ENCODE results near the gene UBTD1.
"Not testable (repeated sequence)": the region's sequence is repeated elsewhere in the genome, so short reads cannot be mapped to it uniquely, and the experiment has no call there.

Gene UBTD1

DNA sequence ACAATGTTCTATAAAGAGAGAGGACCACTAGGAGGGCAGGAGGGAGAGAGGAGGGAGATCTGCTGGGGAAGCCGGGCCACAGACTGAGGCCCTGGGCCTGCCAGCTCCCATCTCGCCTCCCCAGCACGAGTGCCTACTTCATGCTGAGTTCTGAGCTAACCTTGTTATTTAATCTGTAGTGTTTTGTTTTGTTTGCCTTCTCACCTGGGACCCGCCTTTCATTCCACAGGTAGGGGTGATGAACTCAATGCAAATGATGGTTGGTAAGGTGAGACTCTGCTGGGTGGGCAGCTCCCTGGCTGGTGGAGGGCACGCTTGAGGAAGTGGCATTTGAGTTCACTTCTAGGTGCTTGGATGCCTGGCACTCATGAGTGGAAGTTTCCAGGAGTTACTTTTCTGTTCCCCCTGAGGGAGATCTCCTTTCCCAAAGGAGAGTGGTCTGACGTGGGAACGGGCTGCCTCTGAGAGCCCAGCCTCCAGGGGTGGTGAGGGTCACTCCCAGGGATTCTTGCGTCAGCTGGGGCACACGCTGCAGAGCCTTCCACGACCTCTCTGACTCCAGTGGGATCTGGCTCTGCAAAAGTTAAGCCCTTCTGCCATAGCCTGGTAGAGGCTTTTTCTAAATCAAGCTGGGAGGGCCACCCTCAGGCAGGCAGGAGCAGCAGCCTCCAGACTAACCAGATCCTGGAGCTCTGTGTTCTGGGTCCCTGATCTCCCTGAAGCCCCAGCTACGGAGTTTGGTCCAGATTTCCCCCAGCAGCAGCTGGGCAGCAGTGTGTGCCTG lies 22.4 kb downstream of the UBTD1 start:
- no peak overlapping the region for H3K27ac ChIP-seq (ENCODE audit: low read depth in 2 of 2, low read length in 2 of 2)
- H3K4me1 ChIP-seq (ENCODE audit: control insufficient read depth in 2 of 2, insufficient read depth in 2 of 2, low read length in 2 of 2) = no peaks in the 10 kb centered on the region
- H3K9me3 ChIP-seq (ENCODE audit: control insufficient read depth in 2 of 2, low read length in 2 of 2) = no peaks in the 10 kb centered on the region
- H3K36me3 ChIP-seq (ENCODE audit: control insufficient read depth in 2 of 2, insufficient read depth in 2 of 2, low read length in 2 of 2) = no peaks in the 10 kb centered on the region
- no peak overlapping the region for H3K9ac ChIP-seq (ENCODE audit: low read depth in 1 of 2, low read length in 2 of 2)
- H3K27me3 ChIP-seq (ENCODE audit: control insufficient read depth in 2 of 2, insufficient read depth in 2 of 2, low read length in 2 of 2) = no peaks in the 10 kb centered on the region
- no peak overlapping the region for H3K4me3 ChIP-seq (ENCODE audit: low read length in 2 of 2)

- no peak overlapping the region for H3K9ac ChIP-seq (ENCODE audit: low read depth in 1 of 2, low read length in 2 of 2)
- no peaks in the 10 kb centered on the region for H3K9me3 ChIP-seq (ENCODE audit: control insufficient read depth in 2 of 2, low read length in 2 of 2)
- no peaks in the 10 kb centered on the region for H3K27me3 ChIP-seq (ENCODE audit: control insufficient read depth in 2 of 2, insufficient read depth in 2 of 2, low read length in 2 of 2)
- no peak overlapping the region for H3K4me3 ChIP-seq (ENCODE audit: low read length in 2 of 2)
- H3K4me1 ChIP-seq (ENCODE audit: control insufficient read depth in 2 of 2, insufficient read depth in 2 of 2, low read length in 2 of 2) = no peaks in the 10 kb centered on the region
- no peaks in the 10 kb centered on the region for H3K36me3 ChIP-seq (ENCODE audit: control insufficient read depth in 2 of 2, insufficient read depth in 2 of 2, low read length in 2 of 2)
- no peak overlapping the region for H3K27ac ChIP-seq (ENCODE audit: low read depth in 2 of 2, low read length in 2 of 2)
Observed at GRCh38 chr10:97522071-97522470, 23.3 kb downstream of the UBTD1 start.

DNA sequence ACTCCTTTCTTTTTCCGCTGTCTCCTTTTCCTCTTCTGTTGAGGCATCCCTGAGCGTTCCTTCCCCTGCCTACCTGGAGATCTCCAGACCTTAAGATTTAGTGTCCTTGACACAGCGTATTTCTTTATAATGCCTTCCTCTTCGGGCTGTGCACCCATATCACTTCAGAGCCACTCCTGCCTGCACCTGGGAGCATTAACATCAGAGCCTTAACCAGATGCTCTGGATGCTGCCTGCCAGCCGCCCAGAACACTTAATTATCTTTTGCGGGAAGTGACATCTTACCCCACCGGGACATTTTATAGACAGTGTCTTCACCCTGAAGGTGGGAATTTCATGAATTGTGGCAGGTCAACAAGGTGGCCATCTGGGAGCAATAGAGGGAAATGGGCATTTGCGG lies 24.2 kb downstream of the UBTD1 start:
- Histone ChIP-seq H3K9me3 (ENCODE audit: control insufficient read depth in 2 of 2, low read length in 2 of 2) (no peaks in the 10 kb centered on the region), H3K27me3 (ENCODE audit: control insufficient read depth in 2 of 2, insufficient read depth in 2 of 2, low read length in 2 of 2) (no peaks in the 10 kb centered on the region), H3K4me1 (ENCODE audit: control insufficient read depth in 2 of 2, insufficient read depth in 2 of 2, low read length in 2 of 2) (no peaks in the 10 kb centered on the region), H3K4me3 (ENCODE audit: low read length in 2 of 2) (no peak overlapping the region), H3K27ac (ENCODE audit: low read depth in 2 of 2, low read length in 2 of 2) (no peak overlapping the region), H3K36me3 (ENCODE audit: control insufficient read depth in 2 of 2, insufficient read depth in 2 of 2, low read length in 2 of 2) (no peaks in the 10 kb centered on the region), H3K9ac (ENCODE audit: low read depth in 1 of 2, low read length in 2 of 2) (no peak overlapping the region)

GRCh38 chr10:97525086-97525485 lies 26.4 kb downstream of the UBTD1 start:
- Histone ChIP-seq H3K4me3 (ENCODE audit: low read length in 2 of 2) (no peak overlapping the region), H3K9ac (ENCODE audit: low read depth in 1 of 2, low read length in 2 of 2) (no peak overlapping the region), H3K27ac (ENCODE audit: low read depth in 2 of 2, low read length in 2 of 2) (no peak overlapping the region), H3K4me1 (ENCODE audit: control insufficient read depth in 2 of 2, insufficient read depth in 2 of 2, low read length in 2 of 2) (no peaks in the 10 kb centered on the region), H3K27me3 (ENCODE audit: control insufficient read depth in 2 of 2, insufficient read depth in 2 of 2, low read length in 2 of 2) (no peaks in the 10 kb centered on the region), H3K36me3 (ENCODE audit: control insufficient read depth in 2 of 2, insufficient read depth in 2 of 2, low read length in 2 of 2) (no peaks in the 10 kb centered on the region), H3K9me3 (ENCODE audit: control insufficient read depth in 2 of 2, low read length in 2 of 2) (no peaks in the 10 kb centered on the region)

- Histone ChIP-seq H3K9ac (ENCODE audit: low read depth in 1 of 2, low read length in 2 of 2) (no peak overlapping the region), H3K4me1 (ENCODE audit: control insufficient read depth in 2 of 2, insufficient read depth in 2 of 2, low read length in 2 of 2) (no peaks in the 10 kb centered on the region), H3K36me3 (ENCODE audit: control insufficient read depth in 2 of 2, insufficient read depth in 2 of 2, low read length in 2 of 2) (no peaks in the 10 kb centered on the region), H3K27ac (ENCODE audit: low read depth in 2 of 2, low read length in 2 of 2) (no peak overlapping the region), H3K9me3 (ENCODE audit: control insufficient read depth in 2 of 2, low read length in 2 of 2) (no peaks in the 10 kb centered on the region), H3K4me3 (ENCODE audit: low read length in 2 of 2) (no peak overlapping the region), H3K27me3 (ENCODE audit: control insufficient read depth in 2 of 2, insufficient read depth in 2 of 2, low read length in 2 of 2) (no peaks in the 10 kb centered on the region)
Observed at GRCh38 chr10:97525683-97526110, 27.0 kb downstream of the UBTD1 start.

DNA sequence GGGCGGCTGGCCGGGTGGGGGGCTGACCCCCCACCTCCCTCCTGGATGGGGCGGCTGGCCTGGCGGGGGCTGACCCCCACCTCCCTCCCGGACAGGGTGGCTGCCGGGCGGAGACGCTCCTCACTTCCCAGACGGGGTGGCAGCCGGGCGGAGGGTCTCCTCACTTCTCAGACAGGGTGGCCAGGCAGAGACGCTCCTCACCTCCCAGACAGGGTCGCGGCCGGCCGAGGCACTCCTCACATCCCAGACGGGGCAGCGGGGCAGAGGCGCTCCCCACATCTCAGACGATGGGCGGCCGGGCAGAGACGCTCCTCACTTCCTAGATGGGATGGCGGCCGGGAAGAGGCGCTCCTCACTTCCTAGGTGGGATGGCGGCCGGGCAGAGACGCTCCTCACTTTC lies 30.2 kb downstream of the UBTD1 start:
- not testable (repeated sequence) for H3K9ac ChIP-seq (ENCODE audit: low read depth in 1 of 2, low read length in 2 of 2); H3K9me3 ChIP-seq (ENCODE audit: control insufficient read depth in 2 of 2, low read length in 2 of 2); H3K27me3 ChIP-seq (ENCODE audit: control insufficient read depth in 2 of 2, insufficient read depth in 2 of 2, low read length in 2 of 2); H3K4me3 ChIP-seq (ENCODE audit: low read length in 2 of 2); H3K4me1 ChIP-seq (ENCODE audit: control insufficient read depth in 2 of 2, insufficient read depth in 2 of 2, low read length in 2 of 2); H3K27ac ChIP-seq (ENCODE audit: low read depth in 2 of 2, low read length in 2 of 2); H3K36me3 ChIP-seq (ENCODE audit: control insufficient read depth in 2 of 2, insufficient read depth in 2 of 2, low read length in 2 of 2)

GRCh38 chr10:97529685-97530465 lies 31.2 kb downstream of the UBTD1 start:
- Histone ChIP-seq H3K27me3 (ENCODE audit: control insufficient read depth in 2 of 2, insufficient read depth in 2 of 2, low read length in 2 of 2) (no peaks in the 10 kb centered on the region), H3K27ac (ENCODE audit: low read depth in 2 of 2, low read length in 2 of 2) (no peak overlapping the region), H3K4me1 (ENCODE audit: control insufficient read depth in 2 of 2, insufficient read depth in 2 of 2, low read length in 2 of 2) (no peaks in the 10 kb centered on the region), H3K9ac (ENCODE audit: low read depth in 1 of 2, low read length in 2 of 2) (no peak overlapping the region), H3K4me3 (ENCODE audit: low read length in 2 of 2) (no peak overlapping the region), H3K36me3 (ENCODE audit: control insufficient read depth in 2 of 2, insufficient read depth in 2 of 2, low read length in 2 of 2) (no peaks in the 10 kb centered on the region), H3K9me3 (ENCODE audit: control insufficient read depth in 2 of 2, low read length in 2 of 2) (no peaks in the 10 kb centered on the region)

- no peak overlapping the region for H3K27ac ChIP-seq (ENCODE audit: low read depth in 2 of 2, low read length in 2 of 2)
Observed at GRCh38 chr10:97531401-97531986, 32.8 kb downstream of the UBTD1 start.

DNA sequence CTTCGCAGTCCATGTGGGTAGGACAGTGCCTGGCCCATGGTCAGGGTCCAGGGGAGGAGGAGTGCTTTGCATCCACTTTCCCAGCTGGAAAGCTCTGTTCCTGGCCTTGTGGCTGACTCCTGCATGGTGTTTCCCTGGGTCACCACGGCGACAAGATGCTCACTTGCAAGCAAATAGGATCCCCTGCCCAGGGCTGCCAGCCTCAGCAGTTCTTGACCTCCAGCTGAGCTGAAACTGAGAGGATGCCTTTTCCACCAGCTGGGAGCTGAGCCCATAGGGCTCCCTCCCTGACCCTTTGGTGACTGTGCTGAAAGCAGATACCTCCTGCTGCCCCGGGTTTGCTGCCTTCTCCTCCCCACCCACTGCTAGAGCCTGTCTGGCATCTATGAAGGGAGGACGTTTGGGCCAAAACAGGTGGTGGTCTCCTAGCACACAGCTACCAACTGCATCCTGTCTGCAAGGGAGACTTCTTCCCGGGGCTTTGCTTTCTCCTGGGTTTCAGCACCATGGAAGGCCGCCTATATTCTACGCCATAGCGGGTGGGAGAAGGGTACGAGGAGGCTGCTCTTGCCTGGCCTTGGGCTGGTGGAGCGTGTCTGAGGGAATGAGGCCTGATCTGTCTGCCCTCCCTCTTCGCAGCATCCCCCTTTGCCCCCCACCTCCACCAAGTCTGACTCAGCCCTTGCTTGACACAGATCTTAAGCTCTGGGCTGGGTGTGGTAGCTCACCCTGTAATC lies 34.4 kb downstream of the UBTD1 start:
- no peaks in the 10 kb centered on the region for H3K9me3 ChIP-seq (ENCODE audit: control insufficient read depth in 2 of 2, low read length in 2 of 2)
- H3K27ac ChIP-seq (ENCODE audit: low read depth in 2 of 2, low read length in 2 of 2) = no peak overlapping the region
- H3K9ac ChIP-seq (ENCODE audit: low read depth in 1 of 2, low read length in 2 of 2) = no peak overlapping the region
- H3K4me3 ChIP-seq (ENCODE audit: low read length in 2 of 2) = no peak overlapping the region
- no peaks in the 10 kb centered on the region for H3K27me3 ChIP-seq (ENCODE audit: control insufficient read depth in 2 of 2, insufficient read depth in 2 of 2, low read length in 2 of 2)
- no peaks in the 10 kb centered on the region for H3K4me1 ChIP-seq (ENCODE audit: control insufficient read depth in 2 of 2, insufficient read depth in 2 of 2, low read length in 2 of 2)
- H3K36me3 ChIP-seq (ENCODE audit: control insufficient read depth in 2 of 2, insufficient read depth in 2 of 2, low read length in 2 of 2) = no peaks in the 10 kb centered on the region

More at GRCh38 chr10:97531401-97531986, 32.8 kb downstream of the UBTD1 start:
- Histone ChIP-seq H3K9ac (ENCODE audit: low read depth in 1 of 2, low read length in 2 of 2) (no peak overlapping the region), H3K4me3 (ENCODE audit: low read length in 2 of 2) (no peak overlapping the region), H3K36me3 (ENCODE audit: control insufficient read depth in 2 of 2, insufficient read depth in 2 of 2, low read length in 2 of 2) (no peaks in the 10 kb centered on the region), H3K4me1 (ENCODE audit: control insufficient read depth in 2 of 2, insufficient read depth in 2 of 2, low read length in 2 of 2) (no peaks in the 10 kb centered on the region), H3K9me3 (ENCODE audit: control insufficient read depth in 2 of 2, low read length in 2 of 2) (no peaks in the 10 kb centered on the region), H3K27me3 (ENCODE audit: control insufficient read depth in 2 of 2, insufficient read depth in 2 of 2, low read length in 2 of 2) (no peaks in the 10 kb centered on the region)

- Histone ChIP-seq H3K36me3 (ENCODE audit: control insufficient read depth in 2 of 2, insufficient read depth in 2 of 2, low read length in 2 of 2) (no peaks in the 10 kb centered on the region), H3K27ac (ENCODE audit: low read depth in 2 of 2, low read length in 2 of 2) (no peak overlapping the region), H3K4me1 (ENCODE audit: control insufficient read depth in 2 of 2, insufficient read depth in 2 of 2, low read length in 2 of 2) (no peaks in the 10 kb centered on the region), H3K27me3 (ENCODE audit: control insufficient read depth in 2 of 2, insufficient read depth in 2 of 2, low read length in 2 of 2) (no peaks in the 10 kb centered on the region), H3K9me3 (ENCODE audit: control insufficient read depth in 2 of 2, low read length in 2 of 2) (no peaks in the 10 kb centered on the region), H3K9ac (ENCODE audit: low read depth in 1 of 2, low read length in 2 of 2) (no peak overlapping the region), H3K4me3 (ENCODE audit: low read length in 2 of 2) (no peak overlapping the region)
Observed at GRCh38 chr10:97533888-97534287, 35.2 kb downstream of the UBTD1 start.
